WTC11 (cell line): ENCODE measurements around the gene GH2. TPM values are rescaled to one million over a fixed set of nuclear protein-coding genes. Genes with fewer than 3 reads are reported as not detected.

Source experiments
- ATAC-seq: fragments of 200-7000 bp; cut with Tn5 transposase; 2 replicates; pipeline ENCODE4 v1.10.0; 2021; ENCODE audit warnings: mild to moderate bottlenecking, moderate library complexity
- CTCF ChIA-PET: fragments of 300-600 bp; sonication (Branson Sonifier 250); formaldehyde crosslinking; loops from one replicate; lab custom pipeline; 2021; ENCODE audit warnings: antibody characterized with exemption; lab: Charles Lee
- POLR2A ChIA-PET: fragments of 350-600 bp; sonication (Branson Sonifier 250); formaldehyde crosslinking; loops from one replicate; lab custom pipeline; 2021; ENCODE audit warnings: antibody characterized with exemption; lab: Charles Lee
- DNase-seq: peaks from one replicate; pipeline ENCODE4 v3.0.0; 2021; ENCODE audit warnings: low spot score
- H3K27ac Mint-ChIP-seq: 2 replicates; pipeline ENCODE4 v1.8.0; 2021; ENCODE audit warnings: mixed read lengths
- H3K27me3 Mint-ChIP-seq: 2 replicates; pipeline ENCODE4 v1.8.0; 2021; ENCODE audit warnings: low read depth, mild to moderate bottlenecking, moderate library complexity, mixed read lengths
- H3K36me3 Mint-ChIP-seq: 2 replicates; pipeline ENCODE4 v1.8.0; 2021; ENCODE audit warnings: mixed read lengths
- H3K4me1 Mint-ChIP-seq: 2 replicates; pipeline ENCODE4 v1.8.0; 2022; ENCODE audit warnings: mixed read lengths
- H3K4me3 Mint-ChIP-seq: 2 replicates; pipeline ENCODE4 v1.8.0; 2021; ENCODE audit warnings: mild to moderate bottlenecking, moderate library complexity, mixed read lengths
- H3K9me3 Mint-ChIP-seq: 2 replicates; pipeline ENCODE4 v1.8.0; 2021; ENCODE audit warnings: mixed read lengths
- ATF2 ChIP-seq: sonication (generic); formaldehyde crosslinking; IDR thresholded peaks from 2 replicates; pipeline ENCODE4 v1.8.1; 2022; ENCODE audit warnings: low read depth, missing genetic modification reagents, borderline replicate concordance
- CREB1 ChIP-seq: sonication (generic); formaldehyde crosslinking; IDR thresholded peaks from 2 replicates; pipeline ENCODE4 v1.8.0; 2023; ENCODE audit warnings: mild to moderate bottlenecking, missing genetic modification reagents
- CTCF ChIP-seq: fragments of 200-600 bp; IDR thresholded peaks from 2 replicates; pipeline ENCODE4 v1.8.0; 2022; ENCODE audit warnings: antibody characterized with exemption
- E2F1 ChIP-seq: sonication (generic); formaldehyde crosslinking; IDR thresholded peaks from 2 replicates; pipeline ENCODE4 v1.8.0; 2022; ENCODE audit warnings: mild to moderate bottlenecking, missing genetic modification reagents
- ETV6 ChIP-seq: sonication (generic); formaldehyde crosslinking; IDR thresholded peaks from 2 replicates; pipeline ENCODE4 v1.8.1; 2022; ENCODE audit warnings: mild to moderate bottlenecking, missing genetic modification reagents
- FOXK1 ChIP-seq: sonication (generic); formaldehyde crosslinking; IDR thresholded peaks from 2 replicates; pipeline ENCODE4 v1.8.0; 2022; ENCODE audit warnings: mild to moderate bottlenecking, moderate library complexity, missing genetic modification reagents
- IRF2 ChIP-seq: sonication (generic); formaldehyde crosslinking; IDR thresholded peaks from 2 replicates; pipeline ENCODE4 v1.8.0; 2022; ENCODE audit warnings: low read depth, missing genetic modification reagents, borderline replicate concordance
- MXD4 ChIP-seq: fragments of 250-450 bp; sonication (Bioruptor Pico); IDR thresholded peaks from 2 replicates; pipeline ENCODE4 v1.8.0; 2021; ENCODE audit warnings: mild to moderate bottlenecking, moderate library complexity, borderline replicate concordance
- NFYB ChIP-seq: sonication (generic); formaldehyde crosslinking; conservative IDR thresholded peaks from 2 replicates; pipeline ENCODE4 v1.8.0; 2022; ENCODE audit warnings: low read depth, missing genetic modification reagents
- NR2C2 ChIP-seq: sonication (generic); formaldehyde crosslinking; IDR thresholded peaks from 2 replicates; pipeline ENCODE4 v1.8.0; 2022; ENCODE audit warnings: mild to moderate bottlenecking, missing genetic modification reagents
- PRDM15 ChIP-seq: sonication (generic); formaldehyde crosslinking; IDR thresholded peaks from 2 replicates; pipeline ENCODE4 v1.8.0; 2022; ENCODE audit warnings: missing genetic modification reagents
- TEAD4 ChIP-seq: sonication (generic); formaldehyde crosslinking; IDR thresholded peaks from 2 replicates; pipeline ENCODE4 v1.8.0; 2022; ENCODE audit warnings: mild to moderate bottlenecking, missing genetic modification reagents
- ZNF219 ChIP-seq: sonication (generic); formaldehyde crosslinking; IDR thresholded peaks from 2 replicates; pipeline ENCODE4 v1.8.0; 2023; ENCODE audit warnings: missing genetic modification reagents, mild to moderate bottlenecking, borderline replicate concordance
- ZNF263 ChIP-seq: sonication (generic); formaldehyde crosslinking; IDR thresholded peaks from 2 replicates; pipeline ENCODE4 v1.8.1; 2022; ENCODE audit warnings: low read depth, mild to moderate bottlenecking, moderate library complexity, missing genetic modification reagents
- ZNF396 ChIP-seq: fragments of 250-450 bp; sonication (Bioruptor Pico); IDR thresholded peaks from 2 replicates; pipeline ENCODE4 v1.8.0; 2021; ENCODE audit warnings: mild to moderate bottlenecking, moderate library complexity, borderline replicate concordance
- total RNA-seq: library from RNA; stranded (reverse); gene quantifications from 3 replicates; pipeline ENCODE4 v1.2.3, GENCODE V29; 2021
- TF ChIP-seq, protein P1 (sequence below): fragments of 250-450 bp; sonication (Bioruptor Pico); IDR thresholded peaks from 2 replicates; pipeline ENCODE4 v1.9.0; 2021; ENCODE audit warnings: mild to moderate bottlenecking, borderline replicate concordance

GH2 gene
- total RNA-seq, 1 experiment from 2014 or later: 0.35 TPM

DNA sequence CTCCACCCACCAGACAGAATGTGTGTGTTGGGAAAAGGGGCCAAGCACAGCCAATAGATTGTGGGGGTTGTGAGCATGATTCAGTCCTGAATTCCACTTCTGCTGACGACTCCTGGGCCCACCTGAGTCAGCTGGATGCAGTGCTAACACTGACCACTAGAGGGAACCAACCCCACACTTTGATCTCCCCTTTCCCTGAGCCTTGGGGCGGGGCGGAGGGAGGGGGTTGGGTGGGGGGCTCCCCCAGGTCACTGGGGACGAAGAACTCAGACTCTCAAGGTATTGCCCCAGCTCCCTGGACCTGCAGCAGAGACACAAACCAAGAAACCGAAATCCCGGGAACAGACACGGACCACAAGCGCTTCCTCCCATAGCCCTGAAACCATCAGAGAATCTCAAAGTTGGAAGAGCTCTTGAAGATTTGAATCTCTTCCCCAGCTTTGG, 29.9 kb upstream of the GH2 start:
- H3K4me3 Mint-ChIP-seq: no peak overlapping the region
- H3K36me3 Mint-ChIP-seq: no peaks in the 10 kb centered on the region
- ATAC-seq: peak; percentile 71
- ChIA-PET POLR2A (no interaction called here), CTCF (interaction anchor here (0.6 to 4.3 kb wide), 40 partner anchors 8 to 370 kb away, joined by 3 to 43 read pairs (median 5); partner anchors contain the start of genes CSH2, ERN1, GH1 and GH2)
- peaks cover 5% of the 10 kb centered on the region; the same call in 1 of the 2 replicates for H3K27me3 Mint-ChIP-seq
- peaks cover 18% of the 10 kb centered on the region for H3K4me1 Mint-ChIP-seq
- no peak overlapping the region for H3K27ac Mint-ChIP-seq
- DNase-seq: peak; percentile 77
- TF ChIP-seq ZNF396 (CRISPR knock-in tag): no peak
- peak; percentile 96 for TF ChIP-seq CTCF
- no peak for TF ChIP-seq TEAD4 (CRISPR knock-in tag)
- TF ChIP-seq FOXK1 (CRISPR knock-in tag): no peak
- TF ChIP-seq ATF2 (CRISPR knock-in tag): no peak
- H3K9me3 Mint-ChIP-seq: no peaks in the 10 kb centered on the region

DNA sequence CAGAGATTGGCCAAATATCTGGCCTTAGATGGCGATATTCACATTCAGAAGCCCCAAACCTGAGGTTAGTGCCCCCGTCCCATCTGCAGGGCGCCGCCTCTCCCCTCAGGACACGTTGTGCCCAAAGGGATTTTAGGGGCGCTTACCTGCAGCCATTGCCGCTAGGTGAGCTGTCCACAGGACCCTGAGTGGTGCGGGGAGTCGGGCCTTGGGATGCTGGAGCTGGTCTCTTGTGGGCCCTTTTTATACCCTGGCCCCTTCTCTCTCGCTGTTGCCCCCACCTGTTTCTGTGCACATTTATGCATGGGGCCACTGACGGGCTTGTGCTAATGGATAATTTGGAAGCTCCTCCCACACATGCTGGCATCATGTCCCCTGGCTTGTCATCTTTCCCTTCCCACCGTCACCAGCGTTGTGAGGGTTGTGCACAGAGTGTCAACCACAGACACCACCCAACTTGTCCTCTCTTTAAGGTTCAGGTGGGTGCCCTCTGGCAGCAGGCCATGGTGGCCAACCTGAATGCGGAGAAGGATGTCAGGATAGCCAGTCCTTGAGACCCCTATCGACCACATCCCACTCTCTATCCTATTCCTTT, 29.4 kb upstream of the GH2 start, which contains the start of gene CSHL1:
Gene CSHL1, minus strand, starts transcription at position 218 of the 595 bp plus-strand sequence. Its CDS starts 62 bp downstream, at position 156.
- no peak for ATAC-seq
- TF ChIP-seq NFYB (CRISPR knock-in tag): no peak
- TF ChIP-seq PRDM15 (CRISPR knock-in tag): 0 out of 2 replicates have a peak, but pooled peaks have one; percentile 1
- no peak for TF ChIP-seq E2F1 (CRISPR knock-in tag)
- DNase-seq: no peak
- Mint-ChIP-seq H3K4me3 (no peak within 1 kb of the TSS), H3K36me3 (no peaks in the 10 kb centered on the region), H3K9me3 (no peaks in the 10 kb centered on the region), H3K27ac (no peak within 1 kb of the TSS), H3K4me1 (peaks cover 21% of the 10 kb centered on the region), H3K27me3 (peaks cover 5% of the 10 kb centered on the region; the same call in 1 of the 2 replicates)
- ChIA-PET POLR2A (interaction anchor here (0.6 kb wide), 1 partner anchor 36 kb away, joined by 3 read pairs; no protein-coding TSS in a partner anchor), CTCF (interaction anchor here (0.7 to 4.3 kb wide), 37 partner anchors 8 to 371 kb away, joined by 3 to 43 read pairs (median 6); partner anchors contain the start of genes CSH2, ERN1, GH1 and GH2)

- H3K4me3 Mint-ChIP-seq: no peak overlapping the region
- ATAC-seq: no peak
- no peak overlapping the region for H3K27ac Mint-ChIP-seq
- no peaks in the 10 kb centered on the region for H3K36me3 Mint-ChIP-seq
- no peak for DNase-seq
- H3K9me3 Mint-ChIP-seq: no peaks in the 10 kb centered on the region
- peaks cover 21% of the 10 kb centered on the region for H3K4me1 Mint-ChIP-seq
- ChIA-PET POLR2A (no interaction called here), CTCF (interaction anchor here (1.0 to 4.3 kb wide), 15 partner anchors 9 to 372 kb away, joined by 3 to 43 read pairs (median 15); partner anchors contain the start of genes GH1 and GH2)
- peaks cover 3% of the 10 kb centered on the region; the same call in 1 of the 2 replicates for H3K27me3 Mint-ChIP-seq
- TF ChIP-seq ZNF219 (CRISPR knock-in tag) (no peak), ZNF263 (CRISPR knock-in tag) (no peak), ETV6 (CRISPR knock-in tag) (no peak), IRF2 (CRISPR knock-in tag) (no peak), NR2C2 (no peak), CREB1 (CRISPR knock-in tag) (no peak), E2F1 (CRISPR knock-in tag) (no peak), MXD4 (CRISPR knock-in tag) (no peak)
- TF ChIP-seq, protein P1, sequence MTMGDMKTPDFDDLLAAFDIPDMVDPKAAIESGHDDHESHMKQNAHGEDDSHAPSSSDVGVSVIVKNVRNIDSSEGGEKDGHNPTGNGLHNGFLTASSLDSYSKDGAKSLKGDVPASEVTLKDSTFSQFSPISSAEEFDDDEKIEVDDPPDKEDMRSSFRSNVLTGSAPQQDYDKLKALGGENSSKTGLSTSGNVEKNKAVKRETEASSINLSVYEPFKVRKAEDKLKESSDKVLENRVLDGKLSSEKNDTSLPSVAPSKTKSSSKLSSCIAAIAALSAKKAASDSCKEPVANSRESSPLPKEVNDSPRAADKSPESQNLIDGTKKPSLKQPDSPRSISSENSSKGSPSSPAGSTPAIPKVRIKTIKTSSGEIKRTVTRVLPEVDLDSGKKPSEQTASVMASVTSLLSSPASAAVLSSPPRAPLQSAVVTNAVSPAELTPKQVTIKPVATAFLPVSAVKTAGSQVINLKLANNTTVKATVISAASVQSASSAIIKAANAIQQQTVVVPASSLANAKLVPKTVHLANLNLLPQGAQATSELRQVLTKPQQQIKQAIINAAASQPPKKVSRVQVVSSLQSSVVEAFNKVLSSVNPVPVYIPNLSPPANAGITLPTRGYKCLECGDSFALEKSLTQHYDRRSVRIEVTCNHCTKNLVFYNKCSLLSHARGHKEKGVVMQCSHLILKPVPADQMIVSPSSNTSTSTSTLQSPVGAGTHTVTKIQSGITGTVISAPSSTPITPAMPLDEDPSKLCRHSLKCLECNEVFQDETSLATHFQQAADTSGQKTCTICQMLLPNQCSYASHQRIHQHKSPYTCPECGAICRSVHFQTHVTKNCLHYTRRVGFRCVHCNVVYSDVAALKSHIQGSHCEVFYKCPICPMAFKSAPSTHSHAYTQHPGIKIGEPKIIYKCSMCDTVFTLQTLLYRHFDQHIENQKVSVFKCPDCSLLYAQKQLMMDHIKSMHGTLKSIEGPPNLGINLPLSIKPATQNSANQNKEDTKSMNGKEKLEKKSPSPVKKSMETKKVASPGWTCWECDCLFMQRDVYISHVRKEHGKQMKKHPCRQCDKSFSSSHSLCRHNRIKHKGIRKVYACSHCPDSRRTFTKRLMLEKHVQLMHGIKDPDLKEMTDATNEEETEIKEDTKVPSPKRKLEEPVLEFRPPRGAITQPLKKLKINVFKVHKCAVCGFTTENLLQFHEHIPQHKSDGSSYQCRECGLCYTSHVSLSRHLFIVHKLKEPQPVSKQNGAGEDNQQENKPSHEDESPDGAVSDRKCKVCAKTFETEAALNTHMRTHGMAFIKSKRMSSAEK: no peak
Measured at GRCh38 chr17:63910096-63910495, 28.4 kb upstream of the GH2 start.
